Measurements from ENCODE around the gene AFF3.

DNA sequence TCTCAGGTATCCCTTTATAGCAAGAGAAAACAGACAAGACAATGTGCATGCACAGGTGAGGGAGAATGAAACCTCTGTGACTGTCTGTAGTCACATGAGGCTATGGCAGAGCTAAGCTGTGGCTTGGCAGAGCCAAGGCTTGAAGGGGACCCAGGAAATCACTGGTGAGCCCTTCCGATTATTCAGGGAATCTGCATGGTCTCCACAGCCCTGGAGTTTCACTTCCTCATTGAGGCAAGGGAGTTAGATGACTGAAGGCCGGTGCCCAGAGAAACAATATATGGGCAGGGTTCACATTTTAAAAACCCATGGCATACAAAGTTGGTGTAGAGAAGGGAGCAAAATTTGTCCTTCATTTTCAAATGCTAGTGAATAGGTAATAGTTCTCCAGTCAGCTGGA lies 508.2 kb downstream of the AFF3 start:
- TF ChIP-seq, protein P1, sequence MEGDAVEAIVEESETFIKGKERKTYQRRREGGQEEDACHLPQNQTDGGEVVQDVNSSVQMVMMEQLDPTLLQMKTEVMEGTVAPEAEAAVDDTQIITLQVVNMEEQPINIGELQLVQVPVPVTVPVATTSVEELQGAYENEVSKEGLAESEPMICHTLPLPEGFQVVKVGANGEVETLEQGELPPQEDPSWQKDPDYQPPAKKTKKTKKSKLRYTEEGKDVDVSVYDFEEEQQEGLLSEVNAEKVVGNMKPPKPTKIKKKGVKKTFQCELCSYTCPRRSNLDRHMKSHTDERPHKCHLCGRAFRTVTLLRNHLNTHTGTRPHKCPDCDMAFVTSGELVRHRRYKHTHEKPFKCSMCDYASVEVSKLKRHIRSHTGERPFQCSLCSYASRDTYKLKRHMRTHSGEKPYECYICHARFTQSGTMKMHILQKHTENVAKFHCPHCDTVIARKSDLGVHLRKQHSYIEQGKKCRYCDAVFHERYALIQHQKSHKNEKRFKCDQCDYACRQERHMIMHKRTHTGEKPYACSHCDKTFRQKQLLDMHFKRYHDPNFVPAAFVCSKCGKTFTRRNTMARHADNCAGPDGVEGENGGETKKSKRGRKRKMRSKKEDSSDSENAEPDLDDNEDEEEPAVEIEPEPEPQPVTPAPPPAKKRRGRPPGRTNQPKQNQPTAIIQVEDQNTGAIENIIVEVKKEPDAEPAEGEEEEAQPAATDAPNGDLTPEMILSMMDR (conservative IDR thresholded peaks at IDR 0.05 in 1 of 2, IDR thresholded peaks at IDR 0.05 in 1 of 2; ENCODE audit: extremely low read depth in 1 of 2, insufficient read depth in 1 of 2, low read depth in 1 of 2, low read length in 2 of 2) = no peak
- no peak for TF ChIP-seq EZH2 (IDR thresholded peaks at IDR 0.05; ENCODE audit: borderline replicate concordance, low read length)

Measured in mammary epithelial cell (primary cell).